GM19438 (cell line): ENCODE data around the gene KCNF1.

Experiments
- ATAC-seq: cut with Tn5 transposase; IDR thresholded peaks from one replicate; pipeline ENCODE4 v1.9.1; 2021; ENCODE audit warnings: low read depth; ENCODE audit not compliant: unreplicated experiment

The KCNF1 gene

DNA sequence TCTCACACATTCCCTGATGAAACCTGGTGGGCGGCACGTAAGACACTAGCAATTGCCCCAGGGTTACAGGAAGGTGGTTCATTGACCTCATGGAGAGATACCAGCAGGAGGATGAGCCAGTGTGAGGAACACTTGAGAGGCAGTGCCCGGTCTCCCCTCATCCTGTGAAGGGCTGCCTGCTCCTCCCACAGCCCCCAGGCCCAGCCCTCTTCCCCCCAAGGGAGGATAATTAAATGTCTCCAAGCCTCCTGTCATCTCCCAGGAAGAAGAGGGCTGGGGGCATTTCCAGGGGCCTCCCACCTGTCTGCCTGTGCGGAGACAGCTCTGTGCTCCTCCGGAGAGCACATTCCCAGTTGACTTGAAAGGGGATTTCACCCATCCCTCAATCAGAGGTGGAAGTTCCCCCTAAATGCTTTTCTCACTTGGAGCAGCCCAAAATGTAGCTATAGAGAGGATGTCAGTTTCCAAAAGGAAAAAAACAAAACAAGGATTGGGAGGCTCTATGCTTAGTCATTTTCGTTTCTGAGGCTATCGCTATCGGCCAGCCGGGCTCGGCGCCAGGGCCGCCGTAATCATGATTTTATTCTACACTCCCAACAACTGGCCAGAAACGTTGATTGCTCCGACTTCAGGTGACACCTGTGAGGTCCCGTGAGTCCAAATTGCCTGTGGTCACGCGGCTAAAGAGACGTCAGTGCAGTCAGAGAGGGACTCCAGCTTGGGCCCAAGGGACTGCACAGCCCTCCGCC is 7.1 kb downstream of the KCNF1 start:
- no peak for ATAC-seq

DNA sequence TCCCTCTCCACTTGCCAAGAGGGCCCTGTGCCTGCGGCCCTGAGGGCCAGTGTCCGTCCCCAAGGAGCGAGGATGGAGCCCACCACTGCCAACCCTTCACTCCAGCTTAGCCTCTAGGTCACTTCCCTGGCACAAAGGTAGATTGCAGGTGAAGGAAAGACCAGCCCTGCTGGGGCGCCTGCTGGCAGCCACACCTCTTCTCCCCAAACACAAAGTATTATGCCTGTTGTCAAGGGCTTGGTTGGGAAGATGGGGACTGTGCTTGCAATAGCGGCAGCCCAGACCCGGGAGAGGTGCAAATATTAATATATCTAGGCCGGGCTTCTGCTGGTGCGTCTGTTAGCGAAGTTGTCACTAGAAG is 7.7 kb downstream of the KCNF1 start:
- no peak for ATAC-seq

DNA sequence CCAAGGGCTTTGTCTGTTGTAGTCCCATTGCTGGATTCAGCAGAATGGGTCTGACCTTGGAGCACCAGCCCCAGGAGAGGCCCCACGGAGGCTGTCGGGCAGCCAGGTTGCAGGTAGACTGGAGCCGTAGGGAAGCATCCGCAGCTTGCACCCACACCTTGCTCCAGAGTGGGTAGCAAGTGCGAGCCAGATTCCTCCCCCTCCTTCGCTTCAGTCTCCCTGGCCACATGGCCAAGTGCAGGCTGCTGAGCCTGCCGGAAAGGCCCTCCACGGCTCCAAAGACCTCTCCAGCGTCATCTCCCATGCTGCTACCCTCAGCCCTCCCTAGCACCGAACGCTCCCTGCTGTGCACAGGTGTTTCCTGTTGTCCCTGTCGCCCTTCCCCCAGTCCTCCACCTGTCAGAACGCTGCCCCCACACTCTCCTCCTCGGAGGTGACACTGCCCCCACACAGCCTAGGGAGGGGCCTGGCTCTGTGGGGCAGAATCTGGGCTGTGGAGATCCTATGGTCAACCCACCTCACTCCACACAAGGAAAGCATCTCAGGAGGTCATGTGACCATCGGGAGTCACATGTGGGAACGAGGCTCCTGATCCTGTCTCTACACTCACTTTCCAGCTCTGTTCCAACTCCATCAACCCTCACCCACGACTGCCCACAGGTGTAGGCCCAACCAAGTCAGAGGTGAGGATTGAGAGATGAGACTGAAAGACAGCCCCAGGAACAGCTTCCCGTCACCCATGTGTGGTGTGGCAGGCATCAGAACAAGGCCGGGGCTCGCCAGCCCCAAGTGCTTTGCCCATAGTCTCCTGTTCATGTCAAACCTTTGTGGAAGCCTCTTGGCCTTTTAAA is 8.3 kb downstream of the KCNF1 start:
- no peak for ATAC-seq

DNA sequence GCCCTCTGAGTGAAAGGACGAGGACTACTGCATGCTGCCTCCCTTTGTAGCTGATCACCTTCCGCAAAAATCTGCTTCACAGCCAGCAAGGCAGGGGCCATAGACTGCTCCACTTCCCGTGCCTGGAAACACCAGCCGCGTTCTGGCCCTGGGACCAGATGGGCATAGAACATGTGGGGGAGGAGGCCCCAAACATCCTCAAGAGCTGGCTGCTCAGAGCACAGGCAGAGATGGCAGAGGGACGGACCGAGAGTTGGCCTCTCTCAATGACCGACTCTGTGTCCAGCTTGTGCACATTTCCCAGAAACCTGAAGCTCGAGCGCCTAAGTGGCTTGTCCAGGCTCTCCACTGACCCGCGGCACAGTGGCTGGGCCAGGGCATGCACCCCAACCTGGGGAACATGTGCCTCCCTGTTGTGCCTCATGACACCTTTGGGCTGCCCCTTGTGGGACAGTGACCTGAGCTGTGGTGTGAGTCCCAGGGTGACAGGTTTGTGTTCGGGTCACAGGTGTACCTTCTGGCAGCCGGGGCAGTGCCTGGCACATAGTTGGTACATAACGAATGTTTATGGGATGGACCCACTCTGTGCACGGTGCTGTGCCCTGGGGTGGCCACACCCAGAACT is 9.1 kb downstream of the KCNF1 start:
- ATAC-seq: no peak

DNA sequence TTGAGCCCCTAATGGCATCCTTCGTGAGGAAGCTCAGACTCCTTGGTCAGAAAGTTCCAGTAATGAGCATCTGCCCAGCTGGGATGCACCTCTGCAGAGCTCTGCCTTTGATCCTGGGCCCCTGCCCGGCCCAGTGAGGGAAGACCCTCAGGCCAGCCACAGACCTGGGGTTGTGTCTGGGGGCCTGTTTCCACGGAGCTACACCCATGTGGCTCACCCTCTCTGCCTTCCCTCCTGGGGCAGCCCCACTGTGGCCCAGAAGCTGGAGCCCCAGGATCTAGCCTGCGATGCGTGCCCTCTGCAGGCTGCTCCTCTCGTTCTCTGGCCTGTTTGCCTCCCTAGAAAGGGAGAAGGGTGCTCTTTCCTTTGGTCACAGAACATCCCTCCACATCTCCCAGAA is 9.8 kb downstream of the KCNF1 start:
- ATAC-seq: no peak

DNA sequence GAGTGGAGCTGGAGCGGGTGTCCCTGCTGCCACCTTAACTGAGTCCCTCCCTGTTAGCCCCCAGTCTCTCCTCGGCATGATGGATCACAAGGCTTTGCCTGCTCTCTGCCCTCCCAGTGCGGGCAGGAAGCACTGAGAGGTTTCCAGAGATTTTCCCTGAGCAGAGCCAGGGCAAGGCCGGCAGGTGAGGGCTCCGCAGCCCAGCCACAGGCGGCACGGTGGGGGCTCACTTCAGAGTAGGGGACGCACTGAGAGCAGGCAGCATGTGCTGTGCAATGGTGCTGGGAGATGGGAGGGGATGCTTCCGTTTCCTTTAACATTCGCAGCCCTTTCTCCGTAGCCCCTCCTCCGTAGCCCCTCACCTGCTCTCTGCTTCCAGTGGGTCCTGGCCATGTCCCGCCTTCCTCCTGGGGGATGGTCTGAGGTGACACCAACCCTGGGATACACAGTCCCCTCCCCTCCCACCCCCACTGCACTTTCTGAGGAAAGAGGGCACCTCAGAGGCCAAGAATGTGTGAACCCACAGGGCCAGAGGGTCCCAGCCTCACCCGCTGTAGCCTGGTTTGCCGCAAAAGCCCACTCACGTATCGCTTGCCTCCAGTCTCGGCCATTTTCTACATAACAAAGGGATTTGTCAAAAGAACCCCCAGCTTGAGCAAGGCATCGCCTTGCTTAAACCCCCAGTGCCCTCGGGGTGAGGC is 10.7 kb downstream of the KCNF1 start:
- ATAC-seq: no peak

DNA sequence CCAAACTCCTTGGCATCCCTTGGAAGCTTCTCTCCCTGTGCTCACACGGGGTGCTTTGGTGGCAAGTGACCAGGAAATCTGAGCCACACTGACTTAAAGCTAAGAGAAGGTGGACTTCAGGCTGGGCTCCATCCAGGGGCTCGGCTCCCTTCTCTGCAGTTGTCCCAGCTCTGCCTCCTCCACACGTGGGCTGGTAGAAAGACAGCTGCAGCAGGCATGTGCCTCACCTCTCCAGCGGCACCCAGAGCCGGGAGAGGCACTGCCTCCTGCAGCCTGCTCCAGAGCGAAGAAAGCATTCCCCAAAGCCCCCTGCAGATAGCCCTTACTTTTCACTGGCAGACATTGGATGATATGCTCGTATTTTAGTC is 11.3 kb downstream of the KCNF1 start:
- ATAC-seq: no peak

DNA sequence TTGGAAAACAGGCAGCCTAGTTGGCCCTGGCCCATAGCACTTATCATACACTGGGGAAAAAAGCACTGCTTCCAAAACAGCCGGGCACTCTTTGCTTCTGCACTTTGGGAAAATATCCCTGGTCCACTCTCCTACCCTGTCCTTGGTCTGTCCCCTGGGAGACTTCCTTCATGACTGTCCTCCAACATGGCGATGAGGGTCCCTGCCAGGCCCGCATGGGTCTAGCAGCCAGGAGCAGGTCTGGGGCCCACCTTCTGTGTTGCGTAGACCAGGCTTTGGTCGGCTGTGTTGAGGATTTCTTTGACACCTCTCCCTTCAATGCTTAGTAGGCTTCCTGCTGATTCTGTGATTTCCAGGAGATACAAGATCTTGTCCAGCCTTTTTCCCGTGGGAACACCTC is 12.2 kb downstream of the KCNF1 start:
- ATAC-seq: no peak

DNA sequence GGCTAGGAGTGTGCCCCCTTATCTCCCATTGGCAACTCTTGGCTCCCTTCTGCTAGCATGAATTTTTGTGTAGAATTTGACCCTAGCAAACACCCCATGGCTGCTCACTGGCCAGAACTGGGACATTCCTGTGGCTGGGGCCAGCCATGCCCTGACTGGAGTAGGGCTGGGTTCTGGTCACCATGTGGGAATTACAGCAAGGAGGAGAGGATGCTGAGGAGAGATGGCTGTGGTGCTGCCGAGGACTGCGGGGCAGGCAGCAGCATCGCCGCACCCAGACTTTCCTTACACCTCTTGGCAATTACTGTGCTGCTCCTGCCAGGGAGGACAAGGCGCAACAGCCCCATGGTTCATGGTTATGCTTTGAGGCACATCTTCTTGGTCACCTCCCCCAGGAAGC is 12.7 kb downstream of the KCNF1 start:
- ATAC-seq: no peak

DNA sequence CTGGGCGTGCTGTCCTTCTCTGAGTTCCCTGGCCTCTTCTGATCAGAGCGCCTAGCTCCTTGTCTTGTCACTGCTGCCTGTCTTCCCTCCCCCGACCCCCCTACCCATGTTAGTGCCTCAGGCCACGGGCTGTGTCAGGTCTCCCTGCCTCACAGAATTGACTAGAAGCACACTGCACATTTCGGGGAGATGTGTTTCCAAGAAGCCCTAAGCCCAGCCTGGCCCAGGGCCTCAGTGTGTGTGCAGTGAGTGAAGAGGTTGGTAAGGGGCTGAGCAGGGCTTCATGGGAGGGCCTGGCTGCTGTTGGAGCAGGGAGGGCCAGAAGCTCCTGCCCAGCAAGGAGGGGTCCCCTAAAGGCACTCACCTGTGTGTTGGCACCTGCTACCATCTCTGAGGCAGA is 13.1 kb downstream of the KCNF1 start:
- ATAC-seq: no peak

DNA sequence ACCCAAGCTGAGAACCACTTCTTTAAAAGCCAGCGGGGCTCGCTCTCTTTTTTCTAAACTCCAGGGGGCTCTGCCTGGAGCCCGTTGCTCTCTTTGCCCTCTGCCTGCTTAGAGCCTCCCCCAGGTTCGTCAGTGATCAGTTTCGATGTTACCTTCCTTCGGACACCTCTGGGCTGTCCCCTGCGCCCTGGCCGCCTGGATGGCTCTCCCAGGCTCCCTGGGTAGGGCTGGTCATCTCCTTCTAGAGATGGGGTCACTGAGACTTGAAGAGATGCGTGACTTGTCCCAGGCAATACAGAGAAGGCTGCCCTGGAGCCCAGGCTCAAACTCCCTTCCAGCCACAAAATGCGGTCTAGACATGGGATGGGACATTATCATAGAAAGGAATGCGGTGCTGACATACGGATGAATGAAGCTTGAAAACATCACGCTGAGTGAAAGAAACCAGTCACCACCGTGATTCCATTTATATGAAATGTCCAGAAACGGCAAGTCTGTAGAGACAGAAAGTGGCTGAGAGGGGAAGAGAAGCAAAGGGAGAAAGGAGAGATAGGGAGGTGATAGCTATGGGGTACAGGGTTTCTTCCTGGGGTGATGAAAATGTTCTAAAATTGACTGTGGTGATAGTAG is 14.6 kb downstream of the KCNF1 start:
- ATAC-seq: no peak

DNA sequence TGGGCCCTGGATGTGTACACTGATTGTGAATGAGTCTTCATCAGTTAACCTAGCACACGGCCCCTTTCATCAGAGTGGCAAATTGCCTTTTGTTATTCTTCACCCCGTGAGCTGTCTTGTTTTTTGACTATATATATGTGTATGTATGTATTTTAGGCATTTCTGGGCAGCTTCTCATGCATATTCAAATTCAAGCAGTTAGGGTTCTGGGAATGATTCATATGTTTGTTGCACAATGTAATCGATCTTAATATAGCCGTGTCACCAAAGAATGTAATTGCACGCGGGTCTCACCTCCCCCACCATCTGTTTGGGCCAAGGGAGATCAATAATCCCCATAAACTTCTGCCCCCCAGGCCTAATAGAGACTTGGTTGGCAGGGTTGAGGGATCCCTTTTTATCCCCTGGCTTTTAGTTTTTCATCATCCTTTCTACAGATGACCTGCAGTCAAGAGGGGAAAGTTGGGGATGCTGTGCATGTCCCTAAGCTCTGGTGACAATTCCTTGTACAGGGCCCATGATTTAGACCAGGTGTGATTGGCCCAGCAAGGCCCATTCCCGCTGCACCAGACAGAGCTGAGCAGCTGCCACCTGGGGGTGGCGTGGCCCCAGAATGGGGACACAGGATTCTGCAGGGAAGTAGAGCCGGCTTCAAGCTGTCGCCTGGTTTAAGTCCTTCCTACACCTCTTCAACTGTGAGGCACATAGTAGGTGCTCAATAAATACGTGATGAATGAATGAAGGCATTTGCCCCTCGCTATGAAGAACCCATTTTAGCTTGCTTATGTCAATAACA is 19.2 kb downstream of the KCNF1 start:
- ATAC-seq: no peak

DNA sequence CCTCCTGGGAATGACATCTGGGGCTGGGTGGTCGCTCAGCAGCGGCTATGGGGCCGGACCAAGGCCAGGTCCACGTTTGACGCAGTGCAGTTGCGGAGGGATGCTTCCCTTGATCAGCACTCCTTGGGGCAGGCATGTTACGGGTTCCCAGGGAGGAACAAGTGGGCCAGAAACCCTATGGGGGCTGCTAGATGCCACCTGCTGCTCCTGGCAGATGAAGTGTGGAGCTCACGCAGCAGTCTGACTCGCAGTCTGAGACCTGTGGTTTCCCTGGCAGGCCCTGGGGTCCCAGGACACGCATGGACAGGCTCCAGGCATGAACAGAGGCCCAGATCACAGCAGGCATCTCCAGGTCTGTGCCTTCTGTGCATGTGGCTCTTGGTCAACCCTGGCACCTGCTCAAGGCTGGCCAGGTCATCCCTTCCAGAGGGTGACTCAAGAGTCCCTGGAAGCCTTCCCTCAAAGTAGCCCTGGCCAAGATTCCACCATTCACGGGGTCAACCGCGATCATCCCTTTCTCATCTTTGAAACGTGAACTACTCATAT is 20.0 kb downstream of the KCNF1 start:
- ATAC-seq: no peak

DNA sequence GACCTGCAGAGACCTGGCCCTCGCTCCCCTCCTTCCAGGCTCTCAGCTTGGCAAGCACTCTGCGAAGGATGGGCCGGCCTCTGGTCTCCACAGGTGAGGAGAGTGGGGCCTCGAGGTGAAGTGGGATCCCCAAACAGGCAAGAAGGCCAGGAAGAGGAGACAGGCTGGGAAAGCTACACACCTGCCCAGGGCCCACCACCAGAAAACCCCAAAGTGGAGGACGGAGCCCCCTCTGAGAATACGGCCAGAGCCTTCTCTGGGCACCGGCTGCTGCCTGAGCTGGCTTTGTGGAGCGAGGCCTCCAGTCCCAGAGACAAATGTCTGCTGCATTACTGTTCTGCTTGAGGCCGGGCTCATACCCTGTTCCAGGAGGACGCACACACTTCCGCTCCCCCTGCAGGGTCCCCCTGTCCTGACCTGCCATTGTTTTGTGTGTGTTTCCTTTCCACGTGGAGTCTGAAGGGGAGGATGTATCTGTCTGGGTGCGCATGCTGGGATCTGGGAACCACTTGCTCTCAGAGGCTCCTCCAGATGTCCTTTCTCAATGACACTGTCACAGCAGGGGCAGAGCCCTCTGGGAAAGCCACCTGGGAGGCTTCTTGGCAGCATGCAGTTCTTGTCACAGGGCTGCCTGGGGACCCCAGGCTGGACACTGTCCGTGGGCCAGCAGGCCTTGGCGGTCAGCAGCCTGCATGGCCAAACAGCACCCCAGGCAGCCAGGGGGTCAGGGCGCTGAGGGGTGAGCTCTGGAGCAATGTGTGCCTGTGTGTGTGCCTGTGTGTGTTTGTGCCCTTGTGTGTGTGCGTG is 20.8 kb downstream of the KCNF1 start:
- no peak for ATAC-seq

DNA sequence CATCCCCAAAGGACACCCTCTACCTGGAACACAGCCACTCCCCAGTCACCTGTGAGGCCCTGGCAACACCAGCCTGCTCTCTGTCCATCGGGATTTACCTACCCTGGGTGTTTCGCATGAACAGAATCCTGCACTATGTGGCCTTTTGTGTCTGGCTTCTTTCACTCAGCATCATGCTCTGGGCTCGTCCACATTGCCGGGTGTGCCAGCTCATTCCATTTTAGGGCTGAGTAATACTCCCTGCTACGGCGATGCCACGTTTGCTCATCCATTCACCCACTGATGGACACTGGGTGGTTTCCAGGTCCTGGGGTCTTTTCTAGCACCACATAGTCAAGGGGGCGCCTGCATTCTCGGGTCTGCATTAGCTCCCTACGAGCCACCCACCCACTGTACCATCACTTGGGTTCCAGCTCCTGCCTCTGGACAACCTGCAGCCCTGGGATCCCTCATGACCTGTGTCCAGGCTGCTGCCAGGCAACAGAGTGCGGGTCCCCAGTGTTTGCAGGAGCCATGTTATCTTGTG is 22.0 kb downstream of the KCNF1 start:
- no peak for ATAC-seq

DNA sequence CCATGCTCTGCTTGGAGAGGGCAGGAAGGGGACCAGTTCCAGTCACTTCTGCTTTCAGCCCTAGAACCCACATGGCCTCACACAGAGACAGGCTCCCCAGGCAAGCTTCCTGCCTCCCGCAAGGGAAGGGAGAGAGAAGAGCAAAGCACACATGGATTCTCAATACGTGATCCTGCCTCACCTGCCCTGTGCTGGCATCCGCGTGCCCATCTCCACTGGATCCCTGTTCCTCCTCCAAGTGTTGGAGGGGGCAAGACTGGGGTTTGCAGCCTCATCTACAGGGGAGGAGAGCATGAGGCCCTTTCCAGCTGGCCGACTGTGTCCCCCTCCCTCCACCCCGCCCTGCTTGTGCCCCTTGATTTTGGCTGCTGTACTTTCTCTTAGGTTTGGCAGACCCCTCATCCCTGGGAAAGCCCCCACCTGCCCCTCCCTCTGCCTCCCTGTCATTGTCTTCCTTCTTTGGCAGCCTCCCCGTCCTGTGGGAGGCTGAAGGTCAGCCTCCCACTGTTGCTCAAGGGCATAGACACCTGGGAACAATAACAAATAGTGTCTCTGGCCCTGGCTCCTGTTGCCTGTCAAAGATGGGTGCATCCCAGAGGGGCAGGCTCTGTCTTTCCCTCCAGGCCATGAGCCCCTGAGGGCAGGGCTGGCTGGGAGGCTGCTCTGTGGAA is 22.7 kb downstream of the KCNF1 start:
- ATAC-seq: no peak

DNA sequence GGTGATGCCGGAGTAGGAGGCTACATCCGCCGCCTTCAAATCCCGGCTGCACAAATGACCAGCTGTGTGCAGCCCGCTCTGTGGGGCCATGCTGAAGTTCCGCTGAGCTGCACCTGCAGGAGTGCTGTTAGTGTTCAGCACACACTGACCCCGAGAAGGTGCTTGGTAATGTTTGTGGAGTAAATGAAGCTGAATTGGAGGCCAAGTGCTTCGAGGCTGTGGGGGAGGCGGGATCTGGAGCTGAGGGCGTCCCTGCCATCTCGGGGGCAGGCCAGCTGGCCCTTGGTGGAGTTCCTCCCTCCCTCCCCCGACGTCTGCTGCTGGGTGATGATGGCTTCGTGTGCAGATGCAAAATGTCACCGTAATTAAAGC is 23.2 kb downstream of the KCNF1 start:
- ATAC-seq: no peak

DNA sequence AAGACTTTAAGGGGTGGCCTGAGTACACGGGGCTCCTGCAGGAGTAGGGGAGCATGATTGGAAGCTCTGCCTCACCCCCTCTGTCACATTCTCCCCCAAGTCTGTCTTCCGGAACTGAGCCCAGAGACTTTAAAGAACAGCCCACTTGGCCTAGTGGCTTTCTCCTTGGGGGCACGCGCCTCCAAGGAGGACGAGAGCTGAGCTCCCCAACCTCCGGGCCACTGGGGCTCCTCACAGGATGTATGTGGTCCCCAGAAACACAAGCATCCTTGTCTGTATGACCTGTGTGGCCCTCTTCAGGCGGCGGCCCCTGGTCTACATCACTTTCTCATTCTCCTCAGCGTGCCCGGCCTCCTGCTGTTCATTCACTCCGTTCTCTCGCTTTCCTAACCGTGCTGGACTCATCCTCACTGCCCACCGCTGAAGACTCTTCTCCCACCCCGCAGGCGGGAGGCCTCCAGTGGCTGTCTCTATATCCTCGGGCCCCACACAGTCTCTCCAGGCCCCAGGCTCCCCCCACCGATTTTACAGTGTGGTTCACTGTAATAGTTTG is 23.7 kb downstream of the KCNF1 start:
- ATAC-seq: no peak
